Neural crest cell (in vitro differentiated cells): ENCODE measurements around the gene PPP2R3A. TPM values are rescaled to one million over a fixed set of nuclear protein-coding genes. Genes with fewer than 3 reads are reported as not detected.
"Not testable (repeated sequence)": the region's sequence is repeated elsewhere in the genome, so short reads cannot be mapped to it uniquely, and the experiment has no call there.

Experiments used
- DNase-seq: peaks from one replicate; pipeline ENCODE4 v3.0.0; 2021; ENCODE audit warnings: low read depth, mixed read lengths, low spot score
- H3K27ac Mint-ChIP-seq: one replicate; pipeline ENCODE4 v1.8.0; 2021; ENCODE audit warnings: mild to moderate bottlenecking, mixed read lengths; ENCODE audit not compliant: unreplicated experiment
- H3K27me3 Mint-ChIP-seq: 2 replicates; pipeline ENCODE4 v1.8.0; 2021; ENCODE audit warnings: low read depth, mild to moderate bottlenecking, mixed read lengths
- H3K36me3 Mint-ChIP-seq: 2 replicates; pipeline ENCODE4 v1.8.0; 2021; ENCODE audit warnings: low read depth, mild to moderate bottlenecking, mixed read lengths
- H3K4me1 Mint-ChIP-seq: 2 replicates; pipeline ENCODE4 v1.8.0; 2021; ENCODE audit warnings: mixed read lengths
- H3K4me3 Mint-ChIP-seq: one replicate; pipeline ENCODE4 v1.8.0; 2021; ENCODE audit warnings: mild to moderate bottlenecking, mixed read lengths
- H3K9me3 Mint-ChIP-seq: 2 replicates; pipeline ENCODE4 v1.8.0; 2021; ENCODE audit warnings: mixed read lengths
- total RNA-seq: library from RNA; stranded (reverse); gene quantifications from 2 replicates; pipeline ENCODE4 v1.2.1, GENCODE V29; 2021
- TF ChIP-seq, protein P1 (sequence below): fragments of 200-600 bp; sonication (generic); conservative IDR thresholded peaks from 2 replicates; pipeline ENCODE4 v1.5.0; 2021; ENCODE audit warnings: antibody characterized with exemption, mild to moderate bottlenecking

The PPP2R3A gene
- total RNA-seq, 1 donor from 2014 or later = 16.4 TPM

DNA sequence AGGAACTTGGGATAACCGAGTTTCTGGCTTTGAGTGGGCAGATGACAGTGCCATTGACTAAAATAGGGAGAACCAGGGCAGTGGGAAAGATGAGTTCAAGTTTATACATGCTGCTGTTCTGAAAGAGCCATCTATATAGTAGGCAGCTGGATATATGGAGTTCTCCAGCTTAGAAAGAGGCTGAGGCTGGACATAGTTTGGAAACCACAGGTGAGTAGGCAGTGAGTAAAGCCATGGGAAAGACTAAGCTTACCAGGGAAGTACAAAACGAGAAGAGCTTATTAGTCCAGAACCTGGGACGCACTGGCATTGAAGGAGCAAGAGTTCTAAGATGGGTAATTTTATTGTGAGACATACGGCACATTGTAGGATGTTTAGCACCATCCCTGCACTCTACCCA, 176.4 kb downstream of the PPP2R3A start:
- Mint-ChIP-seq H3K27ac (no peak overlapping the region), H3K27me3 (no peaks in the 10 kb centered on the region), H3K36me3 (peaks cover 6% of the 10 kb centered on the region), H3K4me1 (peaks cover 5% of the 10 kb centered on the region), H3K9me3 (no peaks in the 10 kb centered on the region), H3K4me3 (no peak overlapping the region)
- TF ChIP-seq, protein P1, sequence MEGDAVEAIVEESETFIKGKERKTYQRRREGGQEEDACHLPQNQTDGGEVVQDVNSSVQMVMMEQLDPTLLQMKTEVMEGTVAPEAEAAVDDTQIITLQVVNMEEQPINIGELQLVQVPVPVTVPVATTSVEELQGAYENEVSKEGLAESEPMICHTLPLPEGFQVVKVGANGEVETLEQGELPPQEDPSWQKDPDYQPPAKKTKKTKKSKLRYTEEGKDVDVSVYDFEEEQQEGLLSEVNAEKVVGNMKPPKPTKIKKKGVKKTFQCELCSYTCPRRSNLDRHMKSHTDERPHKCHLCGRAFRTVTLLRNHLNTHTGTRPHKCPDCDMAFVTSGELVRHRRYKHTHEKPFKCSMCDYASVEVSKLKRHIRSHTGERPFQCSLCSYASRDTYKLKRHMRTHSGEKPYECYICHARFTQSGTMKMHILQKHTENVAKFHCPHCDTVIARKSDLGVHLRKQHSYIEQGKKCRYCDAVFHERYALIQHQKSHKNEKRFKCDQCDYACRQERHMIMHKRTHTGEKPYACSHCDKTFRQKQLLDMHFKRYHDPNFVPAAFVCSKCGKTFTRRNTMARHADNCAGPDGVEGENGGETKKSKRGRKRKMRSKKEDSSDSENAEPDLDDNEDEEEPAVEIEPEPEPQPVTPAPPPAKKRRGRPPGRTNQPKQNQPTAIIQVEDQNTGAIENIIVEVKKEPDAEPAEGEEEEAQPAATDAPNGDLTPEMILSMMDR = no peak
- DNase-seq = no peak

DNA sequence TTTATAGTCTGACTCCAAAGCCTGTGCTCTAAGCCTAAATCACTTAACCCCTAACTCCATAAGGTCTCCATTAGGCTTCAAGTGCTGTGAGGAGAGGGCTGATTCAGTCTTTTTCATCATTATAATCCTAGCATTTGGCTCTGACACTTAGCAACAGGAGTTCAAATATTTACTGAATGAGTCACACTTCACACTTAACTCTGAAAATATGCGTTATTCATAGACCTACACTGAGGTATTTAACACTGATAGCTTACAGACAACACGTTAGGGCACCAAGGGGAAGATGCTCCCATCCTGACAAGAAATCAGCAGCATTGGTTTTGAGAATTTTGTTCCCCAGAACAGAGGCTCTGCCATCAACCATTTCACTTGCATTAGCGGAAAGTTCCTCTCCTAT, 177.1 kb downstream of the PPP2R3A start:
- Mint-ChIP-seq H3K27ac (no peak overlapping the region), H3K4me1 (peaks cover 5% of the 10 kb centered on the region), H3K27me3 (no peaks in the 10 kb centered on the region), H3K4me3 (no peak overlapping the region), H3K9me3 (no peaks in the 10 kb centered on the region), H3K36me3 (peaks cover 6% of the 10 kb centered on the region)
- TF ChIP-seq, protein P1 = no peak
- DNase-seq = no peak

DNA sequence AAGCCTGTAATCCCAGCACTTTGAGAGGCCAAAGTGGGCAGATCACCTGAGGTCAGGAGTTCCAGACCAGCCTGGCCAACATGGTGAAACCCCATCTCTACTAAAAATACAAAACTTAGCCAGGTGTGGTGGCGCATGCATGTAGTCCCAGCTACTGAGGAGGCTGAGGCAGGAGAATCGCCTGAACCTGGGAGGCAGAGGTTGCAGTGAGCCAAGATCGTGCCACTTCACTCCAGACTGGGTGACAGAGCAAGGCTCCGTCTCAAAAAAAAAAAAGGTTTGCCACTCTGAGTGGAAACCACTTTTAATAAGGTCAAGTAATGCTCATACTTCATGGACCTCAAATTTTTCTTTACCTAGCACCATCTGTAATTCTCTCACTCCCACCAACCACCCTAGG, 178.9 kb downstream of the PPP2R3A start:
- H3K9me3 Mint-ChIP-seq, H3K27ac Mint-ChIP-seq, H3K4me1 Mint-ChIP-seq, DNase-seq, H3K4me3 Mint-ChIP-seq, H3K27me3 Mint-ChIP-seq: not testable (repeated sequence)
- peaks cover 12% of the 10 kb centered on the region for H3K36me3 Mint-ChIP-seq

DNA sequence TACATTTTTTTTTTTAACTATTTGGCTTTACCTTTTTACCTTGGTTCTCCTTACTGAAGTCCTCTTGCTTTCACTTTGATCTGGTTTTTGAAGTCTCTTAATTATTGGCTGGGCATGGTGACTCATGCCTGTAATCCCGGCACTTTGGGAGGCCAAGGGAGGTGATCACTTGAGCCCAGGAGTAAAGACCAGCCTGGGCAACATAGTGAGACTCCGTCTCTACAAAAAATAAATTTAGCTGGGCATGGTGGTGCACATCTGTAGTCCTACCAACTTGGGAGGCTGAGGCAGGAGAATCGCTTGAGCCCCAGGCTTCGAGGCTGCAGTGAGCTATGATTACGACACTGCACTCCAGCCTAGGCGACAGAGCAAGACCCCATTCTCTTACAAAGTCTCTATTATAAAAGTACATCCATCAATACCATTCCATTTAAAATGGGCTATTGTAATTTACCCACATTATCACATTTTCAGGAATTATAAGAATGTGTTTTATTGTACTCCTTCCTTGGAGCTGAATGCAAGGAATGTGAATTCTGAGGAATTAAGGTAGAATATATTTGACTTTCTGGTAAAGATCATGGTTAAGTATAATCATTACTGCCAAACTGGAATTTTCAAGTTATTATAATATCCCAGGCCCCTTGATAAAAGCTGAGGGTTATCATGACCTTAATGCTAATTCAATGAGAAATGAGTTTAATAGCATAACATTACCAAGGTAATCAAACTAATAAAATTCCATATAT, 181.6 kb downstream of the PPP2R3A start:
- Mint-ChIP-seq H3K4me3 (no peak overlapping the region), H3K27me3 (no peaks in the 10 kb centered on the region), H3K36me3 (peaks cover 12% of the 10 kb centered on the region), H3K27ac (no peak overlapping the region), H3K9me3 (no peaks in the 10 kb centered on the region), H3K4me1 (peaks cover 8% of the 10 kb centered on the region)
- TF ChIP-seq, protein P1 = no peak
- DNase-seq = no peak

DNA sequence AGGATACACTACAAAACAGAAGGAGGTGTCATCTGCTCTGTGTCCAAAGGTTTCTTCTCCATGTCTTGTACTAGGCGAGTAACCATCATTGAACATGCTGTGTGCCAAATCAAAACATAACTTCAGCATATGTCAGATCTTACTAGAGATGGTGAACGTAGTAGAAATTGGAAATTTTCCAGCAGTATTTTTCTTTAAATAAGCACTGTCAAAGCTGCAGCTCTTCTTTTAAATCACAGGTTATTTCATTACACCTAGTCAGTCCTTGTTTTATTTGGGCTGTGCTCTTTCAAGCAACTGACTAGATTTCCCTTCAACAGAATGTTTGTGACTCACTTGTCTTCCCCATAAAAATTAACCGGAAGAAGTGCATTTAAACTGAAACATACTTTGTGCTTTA, 184.1 kb downstream of the PPP2R3A start:
- DNase-seq = no peak
- no peaks in the 10 kb centered on the region for H3K27me3 Mint-ChIP-seq
- H3K4me1 Mint-ChIP-seq = peaks cover 8% of the 10 kb centered on the region
- peaks cover 14% of the 10 kb centered on the region for H3K36me3 Mint-ChIP-seq
- peak overlapping the region; percentile 3 for H3K27ac Mint-ChIP-seq
- TF ChIP-seq, protein P1 = no peak
- no peak overlapping the region for H3K4me3 Mint-ChIP-seq
- H3K9me3 Mint-ChIP-seq = no peaks in the 10 kb centered on the region

DNA sequence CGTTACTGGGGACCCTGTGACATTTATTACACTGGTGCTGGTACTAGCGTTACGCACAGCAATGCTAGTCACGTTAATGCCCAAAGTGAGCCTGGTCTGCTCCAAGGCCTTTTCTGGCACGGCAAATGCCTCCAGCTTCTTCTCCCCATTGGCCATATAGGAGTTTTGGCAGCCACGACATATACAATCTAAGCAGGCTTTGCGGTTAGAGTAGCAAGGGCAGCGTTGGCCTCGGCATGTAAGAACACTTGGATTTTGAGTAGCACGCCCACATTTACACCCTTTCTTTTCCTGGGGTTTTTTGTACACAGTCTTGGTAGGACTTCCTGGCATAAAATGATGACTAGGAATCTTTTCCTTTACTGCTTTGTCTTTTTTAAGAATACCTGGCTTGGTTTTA, 185.7 kb downstream of the PPP2R3A start:
- no peak overlapping the region for H3K27ac Mint-ChIP-seq

More for the DNA sequence above, 185.7 kb downstream of the PPP2R3A start:
- peaks cover 13% of the 10 kb centered on the region for H3K4me1 Mint-ChIP-seq
- H3K27me3 Mint-ChIP-seq = no peaks in the 10 kb centered on the region
- peaks cover 8% of the 10 kb centered on the region for H3K36me3 Mint-ChIP-seq
- H3K4me3 Mint-ChIP-seq = no peak overlapping the region
- DNase-seq = no peak
- TF ChIP-seq, protein P1 = no peak
- H3K9me3 Mint-ChIP-seq = no peaks in the 10 kb centered on the region
